ENCODE results near the gene STEEP1. TPM values are rescaled to one million over a fixed set of nuclear protein-coding genes. Genes with fewer than 3 reads are reported as not detected.
A peak's percentile ranks its signal among the peaks of the same experiment; 100 is the strongest.

STEEP1 gene
- total RNA-seq, 1 donor from 2014 or later: 22.1 TPM

GRCh38 chrX:119573222-119573621 is 8.0 kb upstream of the STEEP1 start:
- Histone ChIP-seq H3K36me3 (ENCODE audit: insufficient read depth, low read length) (peaks cover 3% of the 10 kb centered on the region), H2AFZ (ENCODE audit: low read depth, low read length) (no peak overlapping the region), H3K9me3 (ENCODE audit: insufficient read depth, low read depth, low read length) (no peaks in the 10 kb centered on the region), H3K79me2 (ENCODE audit: insufficient read depth, low read length) (peaks cover 21% of the 10 kb centered on the region), H3K4me1 (ENCODE audit: insufficient read depth, low read length) (no peaks in the 10 kb centered on the region), H3K27me3 (ENCODE audit: insufficient read depth, low read length) (no peaks in the 10 kb centered on the region), H3K4me3 (ENCODE audit: insufficient read depth, low read depth, low read length) (peak overlapping the region; percentile 72), H4K20me1 (ENCODE audit: insufficient read depth, low read length) (peaks cover 14% of the 10 kb centered on the region), H3K9ac (ENCODE audit: low read length) (no peak overlapping the region), H3K27ac (ENCODE audit: low read depth, low read length) (no peak overlapping the region), H3K4me2 (ENCODE audit: low read length) (peak overlapping the region; percentile 86)
- Mint-ChIP-seq H3K9me3 (ENCODE audit: unreplicated experiment) (no peaks in the 10 kb centered on the region), H3K4me1 (ENCODE audit: low read depth, unreplicated experiment) (peaks cover 6% of the 10 kb centered on the region), H3K4me3 (ENCODE audit: unreplicated experiment) (peak overlapping the region; percentile 94), H3K36me3 (ENCODE audit: low read depth, unreplicated experiment) (no peaks in the 10 kb centered on the region), H3K27me3 (ENCODE audit: low read depth, unreplicated experiment) (no peaks in the 10 kb centered on the region), H3K27ac (ENCODE audit: unreplicated experiment) (no peak overlapping the region)
- TF ChIP-seq EZH2 (IDR thresholded peaks at IDR 0.05; ENCODE audit: insufficient read depth, low read length): no peak
- TF ChIP-seq CTCF (IDR thresholded peaks at IDR 0.05; ENCODE audit: insufficient read depth, low read depth, low read length): no peak
- FAIRE-seq: no peak
- DNase-seq (ENCODE audit: low read depth): no peak

GRCh38 chrX:119570351-119570835 is 5.2 kb upstream of the STEEP1 start:
- no peaks in the 10 kb centered on the region for H3K36me3 Mint-ChIP-seq (ENCODE audit: low read depth, unreplicated experiment)
- peaks cover 3% of the 10 kb centered on the region for H4K20me1 ChIP-seq (ENCODE audit: insufficient read depth, low read length)
- no peak for DNase-seq (ENCODE audit: low read depth)
- no peaks in the 10 kb centered on the region for H3K9me3 Mint-ChIP-seq (ENCODE audit: unreplicated experiment)
- no peaks in the 10 kb centered on the region for H3K27me3 Mint-ChIP-seq (ENCODE audit: low read depth, unreplicated experiment)
- H3K4me1 Mint-ChIP-seq (ENCODE audit: low read depth, unreplicated experiment): no peaks in the 10 kb centered on the region
- H2AFZ ChIP-seq (ENCODE audit: low read depth, low read length): no peak overlapping the region
- H3K9me3 ChIP-seq (ENCODE audit: insufficient read depth, low read depth, low read length): no peaks in the 10 kb centered on the region
- no peak overlapping the region for H3K4me2 ChIP-seq (ENCODE audit: low read length)
- no peak overlapping the region for H3K4me3 Mint-ChIP-seq (ENCODE audit: unreplicated experiment)
- no peak overlapping the region for H3K4me3 ChIP-seq (ENCODE audit: insufficient read depth, low read depth, low read length)
- H3K27ac Mint-ChIP-seq (ENCODE audit: unreplicated experiment): no peak overlapping the region
- no peak for TF ChIP-seq EZH2 (IDR thresholded peaks at IDR 0.05; ENCODE audit: insufficient read depth, low read length)
- TF ChIP-seq CTCF (IDR thresholded peaks at IDR 0.05; ENCODE audit: insufficient read depth, low read depth, low read length): no peak
- peaks cover 7% of the 10 kb centered on the region for H3K79me2 ChIP-seq (ENCODE audit: insufficient read depth, low read length)
- no peaks in the 10 kb centered on the region for H3K4me1 ChIP-seq (ENCODE audit: insufficient read depth, low read length)
- FAIRE-seq: peak; percentile 9
- H3K27me3 ChIP-seq (ENCODE audit: insufficient read depth, low read length): no peaks in the 10 kb centered on the region
- H3K9ac ChIP-seq (ENCODE audit: low read length): no peak overlapping the region
- H3K36me3 ChIP-seq (ENCODE audit: insufficient read depth, low read length): no peaks in the 10 kb centered on the region
- H3K27ac ChIP-seq (ENCODE audit: low read depth, low read length): no peak overlapping the region

GRCh38 chrX:119552508-119552907 is 12.7 kb downstream of the STEEP1 start:
- H3K4me3 ChIP-seq (ENCODE audit: insufficient read depth, low read depth, low read length): no peak overlapping the region
- no peak overlapping the region for H3K9ac ChIP-seq (ENCODE audit: low read length)
- TF ChIP-seq EZH2 (IDR thresholded peaks at IDR 0.05; ENCODE audit: insufficient read depth, low read length) (no peak), CTCF (IDR thresholded peaks at IDR 0.05; ENCODE audit: insufficient read depth, low read depth, low read length) (no peak)
- Mint-ChIP-seq H3K4me3 (ENCODE audit: unreplicated experiment) (no peak overlapping the region), H3K27ac (ENCODE audit: unreplicated experiment) (no peak overlapping the region), H3K27me3 (ENCODE audit: low read depth, unreplicated experiment) (no peaks in the 10 kb centered on the region), H3K36me3 (ENCODE audit: low read depth, unreplicated experiment) (peaks cover 2% of the 10 kb centered on the region), H3K9me3 (ENCODE audit: unreplicated experiment) (no peaks in the 10 kb centered on the region), H3K4me1 (ENCODE audit: low read depth, unreplicated experiment) (no peaks in the 10 kb centered on the region)
- no peaks in the 10 kb centered on the region for H3K36me3 ChIP-seq (ENCODE audit: insufficient read depth, low read length)
- no peak overlapping the region for H3K27ac ChIP-seq (ENCODE audit: low read depth, low read length)
- no peaks in the 10 kb centered on the region for H3K4me1 ChIP-seq (ENCODE audit: insufficient read depth, low read length)
- H3K27me3 ChIP-seq (ENCODE audit: insufficient read depth, low read length): no peaks in the 10 kb centered on the region
- DNase-seq (ENCODE audit: low read depth) (peak; percentile 6), FAIRE-seq (peak; percentile 84)
- H3K79me2 ChIP-seq (ENCODE audit: insufficient read depth, low read length): peaks cover 9% of the 10 kb centered on the region
- H3K9me3 ChIP-seq (ENCODE audit: insufficient read depth, low read depth, low read length): no peaks in the 10 kb centered on the region
- H4K20me1 ChIP-seq (ENCODE audit: insufficient read depth, low read length): no peaks in the 10 kb centered on the region
- H2AFZ ChIP-seq (ENCODE audit: low read depth, low read length): no peak overlapping the region
- H3K4me2 ChIP-seq (ENCODE audit: low read length): no peak overlapping the region

Data from astrocyte (in vitro differentiated cells and primary cell).